GM21447 (cell line): ENCODE data around the gene DEAF1.
"Not testable (repeated sequence)": the region's sequence is repeated elsewhere in the genome, so short reads cannot be mapped to it uniquely, and the experiment has no call there.

Experiments
- ATAC-seq: cut with Tn5 transposase; IDR thresholded peaks from one replicate; pipeline ENCODE4 v1.9.1; 2021; ENCODE audit not compliant: unreplicated experiment

Gene DEAF1

GRCh38 chr11:680970-681369 is 14.1 kb downstream of the DEAF1 start:
- ATAC-seq: no peak

DNA sequence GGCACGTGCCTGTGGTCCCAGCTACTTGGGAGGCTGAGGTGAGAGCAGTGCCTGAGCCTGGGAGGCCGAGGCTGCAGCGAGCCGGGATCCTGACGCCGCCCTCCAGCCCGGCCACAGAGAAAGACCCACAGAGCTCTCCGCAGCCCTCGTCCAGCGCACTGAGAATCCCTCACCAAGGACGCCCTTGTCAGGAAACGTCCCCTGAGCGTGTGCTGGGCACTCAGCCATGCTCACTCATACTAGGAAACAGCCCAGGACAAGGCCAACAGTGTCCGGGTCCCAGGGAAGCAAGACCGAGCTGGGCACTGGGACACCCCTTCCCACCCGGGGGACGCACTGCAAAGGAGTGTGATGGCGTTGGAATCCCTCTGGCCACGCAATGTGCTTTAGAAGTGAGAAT is 14.5 kb downstream of the DEAF1 start:
- no peak for ATAC-seq

DNA sequence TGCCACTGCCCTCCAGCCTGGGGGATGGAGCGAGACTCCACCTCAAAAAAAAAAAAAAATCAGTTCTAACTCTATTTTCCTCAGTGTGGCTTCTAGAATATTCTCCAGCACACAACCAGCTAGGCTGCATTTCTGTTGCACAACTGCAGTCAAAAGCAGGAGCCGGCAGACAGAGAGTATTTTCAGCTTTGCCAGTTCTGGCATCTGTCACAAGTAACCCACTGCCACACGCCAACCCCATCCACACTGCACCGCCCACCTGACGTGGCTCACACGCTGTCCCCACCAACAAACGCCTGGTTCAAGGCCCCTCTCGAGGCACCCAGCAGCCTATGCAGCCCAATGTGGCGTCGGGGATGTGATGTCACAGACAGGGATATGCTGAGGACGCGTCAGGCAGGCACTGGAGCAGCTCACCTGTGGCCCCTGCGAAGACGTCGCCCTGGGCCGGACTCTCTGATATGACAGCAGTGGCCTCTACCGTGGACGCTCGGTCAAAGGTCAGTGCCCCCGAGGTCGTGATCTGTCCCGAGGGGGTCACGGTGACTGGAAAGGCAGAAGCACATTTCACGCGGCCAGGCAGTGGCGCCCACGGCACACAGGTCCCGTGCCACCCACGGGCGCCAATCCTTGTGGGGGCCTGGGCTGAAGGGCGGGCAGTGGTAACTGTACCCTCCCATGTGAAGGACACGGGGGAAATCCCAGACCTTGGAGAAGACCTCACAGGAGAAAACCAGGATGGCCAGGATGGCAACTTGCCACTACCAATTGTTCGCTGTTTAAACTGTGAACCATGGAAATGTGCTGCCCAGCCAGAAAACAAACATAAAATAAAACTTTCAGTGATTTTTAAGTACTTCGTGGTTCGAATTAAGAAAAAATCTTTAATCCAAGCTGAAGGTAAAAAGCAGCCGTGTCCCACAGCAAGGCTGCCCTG is 15.5 kb downstream of the DEAF1 start:
- no peak for ATAC-seq

- no peak for ATAC-seq
Observed at GRCh38 chr11:678297-678696, 16.7 kb downstream of the DEAF1 start.

- no peak for ATAC-seq
Observed at GRCh38 chr11:674406-674805, 20.6 kb downstream of the DEAF1 start.

- ATAC-seq: no peak
Observed at GRCh38 chr11:673866-674265, 21.2 kb downstream of the DEAF1 start.

DNA sequence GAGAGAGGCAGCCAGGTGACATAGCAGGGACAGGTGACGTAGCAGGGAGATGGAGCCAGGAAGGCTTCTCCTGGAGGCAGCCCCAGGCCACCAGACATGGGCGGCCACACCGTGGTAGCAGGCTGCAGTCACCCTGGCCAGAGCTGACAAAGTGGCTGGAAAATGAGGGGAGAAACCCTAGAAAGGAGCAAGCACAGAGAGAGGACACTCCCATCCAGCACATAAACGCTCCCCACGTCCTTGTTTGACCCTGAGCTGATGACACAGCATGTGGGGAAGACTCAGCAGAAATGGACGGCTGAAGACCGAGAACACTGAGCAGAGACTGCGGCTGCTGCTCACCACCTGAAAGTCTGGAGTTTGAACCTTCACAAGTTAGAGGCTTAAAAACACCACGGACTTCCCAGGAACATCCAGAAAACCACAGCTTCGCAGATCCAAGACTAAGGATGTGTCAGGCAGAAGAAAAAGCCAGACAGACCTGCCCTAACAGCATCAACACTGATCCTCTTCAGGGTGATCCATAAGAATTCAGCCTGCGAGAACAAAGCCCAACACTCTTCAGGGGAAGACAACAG is 29.2 kb downstream of the DEAF1 start:
- ATAC-seq: no peak

DNA sequence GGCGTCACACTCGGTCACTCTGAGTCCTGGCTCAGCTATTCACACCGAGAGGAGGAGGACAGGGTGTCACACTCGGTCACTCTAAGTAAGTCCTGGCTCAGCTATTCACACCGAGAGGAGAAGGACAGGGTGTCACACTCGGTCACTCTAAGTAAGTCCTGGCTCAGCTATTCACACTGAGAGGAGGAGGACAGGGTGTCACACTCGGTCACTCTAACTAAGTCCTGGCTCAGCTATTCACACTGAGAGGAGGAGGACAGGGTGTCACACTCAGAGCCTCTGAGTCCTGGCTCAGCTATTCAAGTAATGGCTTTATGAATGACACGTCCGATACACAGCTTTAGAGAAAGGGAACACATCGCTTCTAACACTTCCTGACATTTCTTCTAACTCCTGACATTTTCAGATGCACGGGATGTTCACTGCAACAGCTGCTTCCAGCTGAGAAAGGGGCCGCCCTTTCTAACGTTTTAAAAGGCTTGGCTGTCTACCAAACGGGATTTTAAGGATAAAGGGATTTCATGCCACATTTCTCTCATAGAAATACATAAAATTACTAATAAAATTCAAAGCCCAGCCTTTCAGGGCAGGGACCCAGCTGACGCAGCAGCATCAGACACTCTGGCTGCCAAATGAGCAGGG is 29.8 kb downstream of the DEAF1 start:
- ATAC-seq: no peak

- ATAC-seq: no peak
Observed at GRCh38 chr11:662689-663274, 32.2 kb downstream of the DEAF1 start.

DNA sequence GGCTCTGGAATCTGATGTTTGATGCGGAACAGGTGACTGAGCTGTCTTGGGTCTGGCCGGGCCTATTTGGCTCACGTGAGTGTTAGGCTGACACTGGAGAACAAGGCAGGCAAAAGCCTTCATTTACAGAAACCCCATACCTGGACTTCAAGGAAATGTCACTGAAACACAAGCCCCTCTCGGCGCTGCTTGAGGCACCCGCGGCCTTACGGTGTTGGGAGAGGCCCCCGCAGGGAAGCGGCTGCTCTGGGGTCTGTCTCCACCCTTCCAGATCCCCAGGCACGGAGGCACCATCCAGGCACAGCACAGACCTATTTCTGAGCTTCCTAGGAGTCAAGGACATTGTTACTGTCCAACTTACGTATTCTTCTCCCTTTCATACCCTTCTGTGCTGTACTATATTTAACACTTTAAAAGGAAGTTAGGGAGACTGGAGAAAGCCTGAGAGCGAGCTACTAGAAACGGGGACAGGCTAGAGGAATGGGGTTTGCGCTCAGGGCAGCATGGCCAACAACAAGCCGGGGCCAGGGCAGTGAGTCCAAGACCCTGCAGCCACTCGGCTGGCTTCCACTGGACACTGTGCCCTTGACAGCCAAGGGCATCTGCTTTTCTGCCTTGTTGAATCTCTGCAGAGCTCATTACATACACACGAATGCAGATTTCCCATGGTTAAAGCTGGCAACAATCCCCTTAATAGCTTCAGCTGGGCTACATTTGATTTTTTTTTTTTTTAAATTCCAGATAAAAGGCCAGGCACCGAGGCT is 34.2 kb downstream of the DEAF1 start:
- ATAC-seq: no peak

- ATAC-seq: no peak
Observed at GRCh38 chr11:660281-660680, 34.7 kb downstream of the DEAF1 start.

DNA sequence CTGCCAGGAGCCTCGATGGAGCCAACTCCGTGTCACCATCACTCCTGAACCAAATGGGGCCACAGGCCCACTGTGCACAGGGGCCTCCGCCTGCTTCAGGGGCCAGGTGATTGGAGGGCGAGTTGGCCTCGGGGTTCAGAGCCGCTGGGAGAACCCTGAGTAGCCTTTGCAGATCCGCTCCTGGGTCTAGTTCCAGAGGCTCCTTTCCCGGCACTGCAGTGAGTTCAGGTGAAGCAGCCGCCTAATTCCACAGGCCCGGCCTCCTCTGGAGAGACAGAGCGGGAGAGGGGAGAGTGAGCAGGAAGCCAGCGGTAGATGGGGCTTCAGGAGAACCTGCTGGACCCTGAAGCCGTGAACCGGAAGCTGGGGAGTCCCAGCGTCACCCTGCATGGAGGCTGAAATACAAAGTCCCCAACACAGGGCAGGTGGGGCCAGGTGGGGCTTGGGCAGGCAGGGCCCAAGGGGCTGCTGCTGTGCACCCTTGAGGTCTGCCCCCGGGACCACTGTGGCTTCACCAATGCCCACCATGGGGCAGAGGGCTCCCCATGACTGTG is 35.4 kb downstream of the DEAF1 start:
- no peak for ATAC-seq

- ATAC-seq: no peak
Observed at GRCh38 chr11:657691-658126, 37.3 kb downstream of the DEAF1 start.

DNA sequence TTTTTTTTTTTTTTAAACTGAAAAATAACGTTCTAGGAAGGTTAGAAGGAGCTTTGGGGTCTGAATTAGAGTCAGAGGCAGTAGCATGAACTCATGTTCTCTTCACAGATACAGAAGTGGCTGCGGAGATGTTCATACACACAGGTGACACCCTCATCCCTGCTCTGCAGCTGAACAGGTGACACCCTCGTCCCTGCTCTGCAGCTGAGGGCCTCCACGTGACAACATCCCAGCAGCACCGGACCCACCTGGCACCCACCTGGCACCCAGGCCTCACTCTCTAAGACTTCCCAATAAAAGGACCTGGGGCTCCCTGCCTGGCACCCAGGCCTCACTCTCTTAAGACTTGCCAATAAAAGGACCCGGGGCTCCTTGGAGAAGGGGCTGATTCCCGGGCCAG is 38.2 kb downstream of the DEAF1 start:
- ATAC-seq: no peak

GRCh38 chr11:656426-656825 is 38.6 kb downstream of the DEAF1 start:
- no peak for ATAC-seq

DNA sequence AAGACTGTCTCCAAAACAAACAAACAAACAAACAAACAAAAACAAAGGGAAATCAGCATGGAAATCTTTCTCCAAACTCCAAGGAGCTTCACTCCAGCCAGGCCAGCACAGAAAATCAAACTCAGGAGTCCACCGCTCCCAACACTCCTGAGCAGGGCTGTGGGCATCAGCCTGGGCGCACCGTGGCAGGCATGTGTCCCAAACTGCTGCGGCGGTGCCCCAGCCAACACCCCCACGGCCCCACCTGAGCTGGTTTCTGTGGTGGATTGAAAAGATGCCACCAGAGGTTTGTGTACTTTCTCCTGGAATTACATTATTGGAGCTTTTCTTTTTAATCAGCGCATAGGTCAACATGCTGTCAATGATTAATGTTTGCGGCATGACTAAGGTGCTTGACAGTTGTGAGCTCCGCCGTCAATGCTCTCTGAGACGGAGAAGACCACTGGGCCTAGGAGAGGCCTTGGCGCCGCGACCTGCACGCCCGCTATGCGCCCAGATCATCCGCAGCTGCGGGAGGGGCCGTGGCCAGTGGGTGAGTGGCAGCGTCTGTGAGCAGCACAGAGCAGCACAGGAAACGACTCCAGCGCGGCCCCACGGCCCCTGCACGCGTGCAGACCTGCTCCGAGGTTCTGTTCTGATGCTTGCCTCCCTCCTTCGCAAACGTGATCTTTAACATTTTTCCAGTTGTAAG is 39.8 kb downstream of the DEAF1 start:
- no peak for ATAC-seq

- not testable (repeated sequence) for ATAC-seq
Observed at GRCh38 chr11:654444-654843, 40.6 kb downstream of the DEAF1 start.

- no peak for ATAC-seq
Observed at GRCh38 chr11:653837-654236, 41.2 kb downstream of the DEAF1 start.

GRCh38 chr11:653136-653535 is 41.9 kb downstream of the DEAF1 start:
- ATAC-seq: not testable (repeated sequence)

DNA sequence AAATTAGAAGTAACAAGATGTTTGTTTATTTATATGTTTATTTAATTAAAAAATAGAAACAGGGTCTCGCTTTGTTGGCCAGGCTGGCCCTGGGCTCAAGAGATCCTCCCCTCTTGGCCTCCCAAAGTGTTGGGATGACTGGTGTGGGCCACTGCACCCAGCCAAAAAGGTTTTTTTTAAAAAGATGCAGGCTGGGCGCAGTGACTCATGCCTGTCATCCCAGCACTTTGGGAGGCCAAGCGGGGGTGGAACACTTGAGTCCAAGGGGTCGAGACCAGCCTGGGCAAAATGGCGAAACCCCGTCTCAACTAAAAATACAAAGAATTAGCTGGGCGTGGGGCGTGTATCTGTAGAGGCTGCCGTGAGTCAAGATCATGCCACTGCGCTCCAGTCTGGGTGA is 44.5 kb downstream of the DEAF1 start:
- no peak for ATAC-seq
